A673 (cell line): ENCODE data around the gene IL1RAPL2. TPM values are rescaled to one million over a fixed set of nuclear protein-coding genes. Genes with fewer than 3 reads are reported as not detected.

Experiments used
- BruUV-seq: library from RNA; stranded (reverse); fragments of 400-500 nt; replicated peaks from 2 replicates; lab custom pipeline; 2021; lab: Mats Ljungman, UMichigan
- CTCF ChIA-PET: fragments of 300-600 bp; sonication (Branson Sonifier 250); formaldehyde crosslinking; loops from one replicate; lab custom pipeline; 2022; ENCODE audit warnings: antibody characterized with exemption; lab: Charles Lee
- POLR2A ChIA-PET: fragments of 300-600 bp; sonication (Branson Sonifier 250); formaldehyde crosslinking; loops from one replicate; lab custom pipeline; 2022; ENCODE audit warnings: antibody characterized with exemption; ENCODE audit not compliant: low non-redundant PET; lab: Charles Lee
- DNase-seq: peaks from one replicate; pipeline ENCODE4 v3.0.0-alpha.2; 2015; ENCODE audit warnings: low spot score
- H3K27ac ChIP-seq: fragments of 200-600 bp; sonication (generic); 2 replicates; pipeline ENCODE4 v1.5.1; 2016; ENCODE audit warnings: mixed run types, low read depth, mild to moderate bottlenecking, mixed read lengths, antibody characterized with exemption, low read length; ENCODE audit not compliant: poor library complexity, severe bottlenecking
- H3K27me3 ChIP-seq: fragments of 200-600 bp; sonication (generic); replicated peaks from 2 replicates; pipeline ENCODE4 v1.6.1; 2017; ENCODE audit warnings: mixed run types, low read depth, mild to moderate bottlenecking, mixed read lengths, antibody characterized with exemption, low read length; ENCODE audit not compliant: insufficient read depth, poor library complexity
- H3K36me3 ChIP-seq: fragments of 200-600 bp; sonication (generic); 2 replicates; pipeline ENCODE4 v1.6.1; 2016; ENCODE audit warnings: mixed run types, mild to moderate bottlenecking, mixed read lengths, antibody characterized with exemption, low read length; ENCODE audit not compliant: insufficient read depth, poor library complexity, severe bottlenecking
- H3K4me1 ChIP-seq: fragments of 200-600 bp; sonication (generic); 2 replicates; pipeline ENCODE4 v1.6.1; 2017; ENCODE audit warnings: mixed run types, mild to moderate bottlenecking, mixed read lengths, antibody characterized with exemption, low read length; ENCODE audit not compliant: insufficient read depth, poor library complexity, severe bottlenecking
- H3K4me3 ChIP-seq: fragments of 200-600 bp; sonication (generic); 2 replicates; pipeline ENCODE4 v1.5.1; 2016; ENCODE audit warnings: low read depth, mixed run types, mild to moderate bottlenecking, mixed read lengths, low read length; ENCODE audit not compliant: poor library complexity, severe bottlenecking
- H3K9me3 ChIP-seq: fragments of 200-600 bp; sonication (generic); 2 replicates; pipeline ENCODE4 v1.6.1; 2016; ENCODE audit warnings: mixed run types, low read depth, mild to moderate bottlenecking, mixed read lengths, antibody characterized with exemption, low read length; ENCODE audit not compliant: poor library complexity, severe bottlenecking
- EZH2 ChIP-seq: fragments of 200-600 bp; sonication (generic); IDR thresholded peaks from 2 replicates; pipeline ENCODE4 v1.6.1; 2017; ENCODE audit warnings: borderline replicate concordance, low read depth, mild to moderate bottlenecking, mixed read lengths, antibody characterized with exemption, low read length; ENCODE audit not compliant: poor library complexity, severe bottlenecking
- intact Hi-C: fragments of 100-400 bp; cut with micrococcal nuclease; formaldehyde crosslinking; loops from one replicate; pipeline ENCODE4 v1.10.0; 2022; ENCODE audit not compliant: unreplicated experiment
- total RNA-seq: library from RNA; stranded (reverse); gene quantifications from 2 replicates; pipeline ENCODE4 v1.2.3, GENCODE V29; 2021
- TF ChIP-seq, protein P1 (sequence below): fragments of 300-800, 200-600 bp; sonication (generic); conservative IDR thresholded peaks from 2 replicates; pipeline ENCODE4 v1.5.1; 2017; ENCODE audit warnings: low read depth, mild to moderate bottlenecking, antibody characterized with exemption, low read length, moderate library complexity, mixed read lengths

The IL1RAPL2 gene
- total RNA-seq, 1 experiment from 2014 or later = not detected

DNA sequence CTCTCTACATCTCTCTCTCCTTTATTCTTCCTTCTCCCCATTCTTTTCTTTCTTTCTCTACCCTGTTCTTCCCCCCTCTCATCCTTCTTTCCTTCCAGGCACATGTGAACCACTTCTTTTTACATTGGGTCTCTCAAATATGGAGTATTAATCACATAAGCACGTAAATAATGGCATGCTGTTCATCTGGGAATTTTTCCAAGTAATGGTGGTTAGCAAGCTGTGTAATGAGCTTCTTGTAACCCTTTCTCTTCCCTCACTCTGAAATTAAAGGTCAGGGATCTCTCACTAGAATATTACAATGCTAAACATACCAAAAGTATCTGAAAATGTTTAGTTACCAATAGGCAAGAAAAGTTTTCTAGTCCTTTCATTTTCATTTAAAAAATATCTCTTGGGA is 894.4 kb downstream of the IL1RAPL2 start:
- no peaks in the 10 kb centered on the region for H3K27me3 ChIP-seq
- no peak for DNase-seq
- no TSS peak for BruUV-seq
- no peak overlapping the region for H3K4me3 ChIP-seq
- no peaks in the 10 kb centered on the region for H3K9me3 ChIP-seq
- no peaks in the 10 kb centered on the region for H3K4me1 ChIP-seq
- no peaks in the 10 kb centered on the region for H3K36me3 ChIP-seq
- POLR2A ChIA-PET = no interaction called here
- TF ChIP-seq EZH2 = no peak
- TF ChIP-seq, protein P1, sequence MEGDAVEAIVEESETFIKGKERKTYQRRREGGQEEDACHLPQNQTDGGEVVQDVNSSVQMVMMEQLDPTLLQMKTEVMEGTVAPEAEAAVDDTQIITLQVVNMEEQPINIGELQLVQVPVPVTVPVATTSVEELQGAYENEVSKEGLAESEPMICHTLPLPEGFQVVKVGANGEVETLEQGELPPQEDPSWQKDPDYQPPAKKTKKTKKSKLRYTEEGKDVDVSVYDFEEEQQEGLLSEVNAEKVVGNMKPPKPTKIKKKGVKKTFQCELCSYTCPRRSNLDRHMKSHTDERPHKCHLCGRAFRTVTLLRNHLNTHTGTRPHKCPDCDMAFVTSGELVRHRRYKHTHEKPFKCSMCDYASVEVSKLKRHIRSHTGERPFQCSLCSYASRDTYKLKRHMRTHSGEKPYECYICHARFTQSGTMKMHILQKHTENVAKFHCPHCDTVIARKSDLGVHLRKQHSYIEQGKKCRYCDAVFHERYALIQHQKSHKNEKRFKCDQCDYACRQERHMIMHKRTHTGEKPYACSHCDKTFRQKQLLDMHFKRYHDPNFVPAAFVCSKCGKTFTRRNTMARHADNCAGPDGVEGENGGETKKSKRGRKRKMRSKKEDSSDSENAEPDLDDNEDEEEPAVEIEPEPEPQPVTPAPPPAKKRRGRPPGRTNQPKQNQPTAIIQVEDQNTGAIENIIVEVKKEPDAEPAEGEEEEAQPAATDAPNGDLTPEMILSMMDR = no peak
- no peak overlapping the region for H3K27ac ChIP-seq
- CTCF ChIA-PET = no interaction called here
- intact Hi-C loops = no loop called here

DNA sequence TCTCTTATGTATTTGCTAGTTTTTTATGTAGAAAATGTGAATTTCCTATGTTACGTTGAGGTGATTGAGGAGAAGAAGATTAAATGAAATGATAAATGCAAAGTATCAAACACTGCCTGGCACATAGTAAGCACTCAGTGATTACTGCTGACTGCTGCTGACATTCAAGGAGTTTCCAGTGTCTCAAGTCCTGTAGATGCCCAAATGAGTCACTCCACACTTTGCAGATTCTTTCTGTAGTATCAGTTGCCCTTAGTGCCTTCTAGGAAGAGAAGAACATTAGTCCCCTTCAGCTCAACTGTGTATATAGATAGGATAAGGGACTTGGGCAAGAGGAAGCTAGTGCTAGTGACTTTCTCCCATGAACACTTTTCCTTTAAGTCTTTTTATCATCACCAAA is 895.0 kb downstream of the IL1RAPL2 start:
- Histone ChIP-seq H3K4me3 (no peak overlapping the region), H3K9me3 (no peaks in the 10 kb centered on the region), H3K27ac (no peak overlapping the region), H3K4me1 (no peaks in the 10 kb centered on the region), H3K27me3 (no peaks in the 10 kb centered on the region), H3K36me3 (no peaks in the 10 kb centered on the region)
- BruUV-seq = no TSS peak
- CTCF ChIA-PET = no interaction called here
- TF ChIP-seq, protein P1 = no peak
- TF ChIP-seq EZH2 = no peak
- POLR2A ChIA-PET = no interaction called here
- intact Hi-C loops = no loop called here
- DNase-seq = no peak

DNA sequence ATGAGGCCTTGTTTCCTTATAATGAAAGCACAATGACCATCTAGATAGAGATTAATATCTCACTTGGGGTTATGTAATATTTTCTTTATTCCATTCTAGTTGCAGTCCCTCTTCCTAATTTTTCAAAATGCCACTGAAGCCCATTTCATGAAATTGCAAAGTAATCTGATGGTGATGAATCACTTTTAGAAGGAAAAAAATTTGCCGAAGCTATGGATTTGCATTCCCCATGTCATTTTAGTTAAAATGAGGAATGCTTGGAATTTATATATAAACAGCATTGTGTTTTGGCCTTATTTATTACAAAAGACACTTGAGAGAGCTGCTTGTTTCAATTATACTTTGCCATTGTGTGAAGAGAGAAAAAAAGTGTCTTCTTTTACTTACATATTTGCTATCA is 896.2 kb downstream of the IL1RAPL2 start:
- ChIA-PET POLR2A (no interaction called here), CTCF (no interaction called here)
- intact Hi-C loops = no loop called here
- no peak overlapping the region for H3K27ac ChIP-seq
- BruUV-seq = no TSS peak
- no peaks in the 10 kb centered on the region for H3K27me3 ChIP-seq
- TF ChIP-seq, protein P1 = no peak
- no peak for TF ChIP-seq EZH2
- H3K36me3 ChIP-seq = no peaks in the 10 kb centered on the region
- no peaks in the 10 kb centered on the region for H3K4me1 ChIP-seq
- no peak for DNase-seq
- peaks cover 4% of the 10 kb centered on the region for H3K9me3 ChIP-seq
- H3K4me3 ChIP-seq = no peak overlapping the region
